NT2/D1 (cell line): ENCODE results near the gene SIPA1L2.

ENCODE experiments used
- SUZ12 ChIP-seq: IDR thresholded peaks from 2 replicates; pipeline ENCODE4 v1.6.1; 2011; ENCODE audit not compliant: insufficient read length, insufficient read depth; ENCODE audit errors: extremely low read depth
- YY1 ChIP-seq: IDR thresholded peaks from 2 replicates; pipeline ENCODE4 v1.6.1; 2011; ENCODE audit not compliant: insufficient read length, insufficient read depth
- ZNF274 ChIP-seq: IDR thresholded peaks from 2 replicates; pipeline ENCODE4 v1.6.1; 2011; ENCODE audit warnings: mild to moderate bottlenecking, low read depth, low read length

- TF ChIP-seq ZNF274 (no peak), YY1 (no peak), SUZ12 (no peak)
Observed at GRCh38 chr1:232655028-232655745, 25.3 kb upstream of the SIPA1L2 start.
